EH (cell line): Measurements from ENCODE around the gene TP53.

Experiments used
- DNase-seq: peaks from one replicate; pipeline ENCODE4 v3.0.0-alpha.2; 2015; ENCODE audit warnings: low read depth

Gene TP53

DNA sequence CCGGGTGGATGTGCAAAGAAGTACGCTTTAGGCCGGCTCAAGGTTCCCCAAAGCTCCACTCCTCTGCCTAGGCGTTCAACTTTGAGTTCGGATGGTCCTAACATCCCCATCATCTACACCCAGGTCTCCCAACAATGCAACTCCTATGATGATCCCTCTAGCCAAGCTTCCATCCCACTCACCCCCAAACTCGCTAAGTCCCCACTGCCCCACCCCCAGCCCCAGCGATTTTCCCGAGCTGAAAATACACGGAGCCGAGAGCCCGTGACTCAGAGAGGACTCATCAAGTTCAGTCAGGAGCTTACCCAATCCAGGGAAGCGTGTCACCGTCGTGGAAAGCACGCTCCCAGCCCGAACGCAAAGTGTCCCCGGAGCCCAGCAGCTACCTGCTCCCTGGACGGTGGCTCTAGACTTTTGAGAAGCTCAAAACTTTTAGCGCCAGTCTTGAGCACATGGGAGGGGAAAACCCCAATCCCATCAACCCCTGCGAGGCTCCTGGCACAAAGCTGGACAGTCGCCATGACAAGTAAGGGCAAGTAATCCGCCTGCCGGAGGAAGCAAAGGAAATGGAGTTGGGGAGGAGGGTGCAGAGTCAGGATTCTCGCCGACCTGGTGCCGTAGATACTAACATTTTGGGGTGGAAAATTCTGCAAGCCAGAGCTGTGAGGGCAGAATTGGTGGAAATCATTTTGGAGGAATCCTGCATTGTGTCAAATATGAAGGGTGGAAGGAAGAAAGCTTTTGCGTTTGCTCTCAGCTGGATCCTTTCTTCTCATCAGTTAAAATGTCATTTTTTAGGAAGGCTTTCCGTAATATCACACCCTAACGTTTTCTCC, at the start of gene TP53:
TSS of gene TP53 (minus strand) at position 419 of the 836 bp plus-strand sequence. CDS start 10,896 bp downstream, outside the sequence.
- DNase-seq: peak; percentile 94

DNA sequence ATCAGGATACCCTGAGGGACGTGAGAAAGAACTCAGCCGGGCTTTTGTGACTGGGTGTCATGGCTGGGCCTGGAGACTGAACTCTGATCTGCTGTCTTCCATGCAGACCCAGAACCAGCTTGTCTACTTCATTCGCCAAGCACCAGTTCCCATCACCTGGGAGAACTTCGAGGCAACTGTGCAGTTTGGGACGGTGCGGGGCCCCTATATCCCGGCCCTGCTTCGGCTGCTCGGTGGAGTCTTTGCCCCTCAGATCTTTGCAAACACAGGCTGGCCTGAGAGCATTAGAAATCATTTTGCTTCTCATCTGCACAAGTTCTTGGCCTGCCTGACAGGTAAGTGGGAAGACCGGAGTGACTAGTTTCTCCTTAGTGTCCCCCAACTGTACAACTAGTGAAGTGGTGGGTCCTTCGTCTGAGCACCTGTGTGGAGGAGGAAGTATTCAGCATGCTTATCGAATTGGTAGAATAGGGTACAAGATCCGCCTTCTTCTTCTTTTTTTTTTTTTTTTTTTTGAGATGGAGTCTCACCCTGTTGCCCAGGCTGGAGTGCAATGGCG, 45.8 kb upstream of the TP53 start:
- no peak for DNase-seq

DNA sequence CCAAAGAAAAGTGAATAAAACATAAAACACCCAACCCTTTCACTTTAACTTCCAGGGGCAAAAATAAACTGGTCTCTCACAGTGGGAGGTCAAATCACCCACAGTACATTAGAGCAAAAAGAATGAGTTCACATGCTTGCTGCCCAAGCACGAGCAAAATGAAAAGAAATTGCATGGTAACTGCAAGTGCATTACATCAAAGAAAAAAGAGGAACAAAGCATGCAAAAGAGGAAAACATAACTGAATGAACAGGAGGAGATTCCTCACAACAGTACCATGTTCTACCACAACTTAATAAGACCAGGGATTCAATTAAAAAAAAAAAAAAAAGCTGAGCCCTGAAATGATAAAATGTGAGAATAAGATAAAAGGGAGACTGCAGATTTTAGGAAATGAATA, 42.5 kb upstream of the TP53 start:
- no peak for DNase-seq

DNA sequence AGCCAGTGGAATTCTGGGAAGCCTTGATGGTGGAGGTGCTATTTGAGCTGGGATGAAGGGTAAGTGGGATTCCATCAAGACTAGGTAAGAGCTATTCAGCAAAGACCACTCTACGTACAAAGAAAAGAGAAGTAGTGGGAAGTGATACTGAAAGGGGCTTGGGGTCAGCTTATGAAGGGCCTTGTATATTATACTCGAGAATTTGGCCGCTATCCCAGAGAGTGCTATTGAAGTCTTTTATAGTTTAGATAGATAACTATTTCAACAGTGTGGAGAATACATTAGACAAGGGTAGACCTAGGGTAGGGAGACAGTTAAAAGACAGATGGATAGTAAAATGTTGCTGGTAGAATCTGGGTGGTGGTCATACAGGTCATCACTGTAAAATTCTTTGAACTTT, 40.6 kb upstream of the TP53 start:
- DNase-seq: no peak

DNA sequence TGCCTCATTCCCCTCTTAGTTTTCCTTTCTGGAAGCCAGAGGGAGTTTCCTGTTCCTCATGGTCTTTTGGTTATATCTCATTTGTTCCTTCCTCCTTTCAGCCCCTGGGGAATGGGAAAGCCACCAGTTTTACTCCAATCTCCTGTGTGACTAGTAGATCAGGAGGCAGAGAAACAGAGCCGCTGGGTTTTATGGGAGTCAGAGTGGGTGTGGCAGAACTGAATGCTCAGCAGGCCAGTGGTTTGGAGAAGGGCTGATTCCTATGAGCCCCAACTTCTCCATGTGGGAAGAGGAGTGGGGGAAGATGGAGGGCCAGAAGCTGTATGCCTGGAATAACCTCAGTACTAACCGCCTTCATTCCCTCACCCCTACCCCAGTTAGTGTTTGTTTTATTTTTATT, 34.3 kb upstream of the TP53 start:
- peak; percentile 19 for DNase-seq

DNA sequence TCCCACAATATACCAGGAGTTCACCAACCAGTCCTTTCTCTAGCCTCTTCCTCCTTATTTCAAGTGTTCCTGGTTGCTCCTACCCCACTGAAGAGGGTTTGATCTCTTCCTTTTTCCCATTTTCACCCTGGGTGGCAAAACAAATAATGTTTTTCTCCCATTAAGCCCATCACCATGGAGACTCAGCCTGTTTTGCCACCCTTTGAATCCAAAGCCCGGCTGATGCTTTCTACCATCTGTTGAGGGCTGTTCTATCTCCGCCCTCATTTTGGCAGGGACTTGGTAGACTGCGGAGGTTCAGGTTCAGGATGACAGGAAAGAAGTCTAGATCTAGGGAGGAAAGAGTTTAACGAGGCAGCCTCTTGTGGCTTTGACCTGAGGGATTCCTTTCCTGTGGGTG, 32.8 kb upstream of the TP53 start:
- no peak for DNase-seq

DNA sequence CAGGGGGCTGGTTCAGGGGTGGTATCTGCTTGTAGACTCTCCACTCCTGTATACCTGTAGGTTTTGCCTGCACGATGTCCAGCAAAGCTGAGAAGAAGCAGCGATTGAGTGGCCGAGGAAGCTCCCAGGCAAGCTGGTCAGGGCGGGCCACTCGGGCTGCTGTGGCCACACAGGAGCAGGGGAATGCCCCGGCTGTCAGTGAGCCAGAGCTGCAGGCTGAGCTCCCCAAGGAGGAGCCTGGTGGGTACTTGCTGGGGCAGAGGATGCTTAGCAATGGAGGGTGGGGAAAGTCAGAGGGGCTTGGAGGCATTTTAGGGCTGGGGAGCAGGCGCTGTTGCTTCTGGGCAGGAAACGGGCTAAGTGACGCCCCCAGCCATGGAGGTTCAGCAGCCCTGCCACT, 32.4 kb upstream of the TP53 start:
- DNase-seq: no peak

DNA sequence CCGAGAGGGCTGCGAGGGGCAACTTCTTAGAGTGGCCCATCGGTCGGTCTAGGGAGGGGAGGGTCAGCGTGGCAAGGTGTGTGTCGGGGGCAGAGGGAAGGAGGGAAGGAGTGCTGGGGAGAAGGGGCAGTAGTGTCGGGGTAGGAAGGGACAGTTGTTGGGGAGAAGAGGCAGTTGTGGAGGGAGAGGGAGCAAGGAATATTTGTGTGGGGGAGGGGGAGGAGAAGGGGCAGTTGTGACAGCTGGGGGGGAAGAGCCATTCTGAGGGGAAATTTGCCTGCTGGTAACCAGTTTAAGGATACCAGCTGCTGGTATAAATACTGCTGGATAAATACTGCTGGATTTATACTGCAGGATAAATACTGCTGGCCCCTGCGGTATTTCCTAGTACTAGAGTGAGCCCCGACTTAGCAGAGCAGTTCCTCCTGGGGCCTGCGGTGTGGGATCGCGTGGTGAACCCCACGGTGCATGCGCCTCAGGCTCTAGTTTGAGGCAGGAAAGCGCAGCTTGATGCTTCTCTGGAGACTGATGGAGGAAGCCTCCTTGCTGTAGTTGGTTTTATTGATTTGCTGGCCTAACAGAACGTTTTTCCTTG, 30.6 kb upstream of the TP53 start:
- peak; percentile 32 for DNase-seq

DNA sequence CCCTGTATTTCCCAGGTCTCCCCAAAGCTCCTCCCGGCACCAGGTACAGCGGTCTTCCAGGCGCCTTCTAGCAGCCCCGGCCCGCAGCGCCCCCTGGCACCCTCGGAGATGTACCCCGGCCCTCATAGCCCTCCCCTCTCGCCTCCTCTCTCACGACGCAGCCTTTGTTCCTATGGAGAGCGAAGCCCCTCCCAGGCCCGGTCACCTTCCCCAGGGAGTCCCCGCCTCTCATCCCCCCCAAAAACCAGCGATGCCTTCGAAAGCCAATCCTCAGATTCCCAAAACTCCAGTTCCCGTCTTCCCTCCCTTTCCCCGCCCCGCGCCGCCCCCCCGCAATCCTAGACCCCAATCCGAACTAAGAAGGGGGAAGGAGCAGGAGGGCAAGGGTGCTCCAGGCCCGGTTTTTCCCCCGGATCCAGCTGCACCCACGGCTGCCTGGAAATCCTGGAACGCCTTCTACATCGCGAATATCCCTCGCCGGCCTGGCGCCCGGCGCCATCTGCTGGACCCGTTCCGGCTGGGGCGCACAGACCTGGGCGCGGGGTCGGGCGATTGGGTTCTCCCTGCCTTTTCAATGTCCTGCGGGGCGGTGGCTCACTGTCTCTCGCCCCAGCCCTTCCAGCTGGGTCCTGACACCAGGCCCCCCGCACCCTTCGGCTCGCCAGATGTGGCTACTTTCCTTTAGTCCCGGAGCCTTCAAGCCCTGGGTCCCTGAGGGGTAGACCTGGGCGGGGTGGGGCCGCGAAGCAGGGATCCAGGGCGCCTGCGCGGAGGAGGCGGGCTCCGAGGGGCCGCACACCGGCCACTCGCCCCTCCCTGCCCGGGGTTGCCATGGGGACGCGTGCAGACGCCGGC, 29.8 kb upstream of the TP53 start, which contains the start of gene DNAH2:
TSS of gene DNAH2 (plus strand) at position 844 of the 855 bp plus-strand sequence. CDS start 1,991 bp downstream, outside the sequence.
- peak; percentile 95 for DNase-seq

DNA sequence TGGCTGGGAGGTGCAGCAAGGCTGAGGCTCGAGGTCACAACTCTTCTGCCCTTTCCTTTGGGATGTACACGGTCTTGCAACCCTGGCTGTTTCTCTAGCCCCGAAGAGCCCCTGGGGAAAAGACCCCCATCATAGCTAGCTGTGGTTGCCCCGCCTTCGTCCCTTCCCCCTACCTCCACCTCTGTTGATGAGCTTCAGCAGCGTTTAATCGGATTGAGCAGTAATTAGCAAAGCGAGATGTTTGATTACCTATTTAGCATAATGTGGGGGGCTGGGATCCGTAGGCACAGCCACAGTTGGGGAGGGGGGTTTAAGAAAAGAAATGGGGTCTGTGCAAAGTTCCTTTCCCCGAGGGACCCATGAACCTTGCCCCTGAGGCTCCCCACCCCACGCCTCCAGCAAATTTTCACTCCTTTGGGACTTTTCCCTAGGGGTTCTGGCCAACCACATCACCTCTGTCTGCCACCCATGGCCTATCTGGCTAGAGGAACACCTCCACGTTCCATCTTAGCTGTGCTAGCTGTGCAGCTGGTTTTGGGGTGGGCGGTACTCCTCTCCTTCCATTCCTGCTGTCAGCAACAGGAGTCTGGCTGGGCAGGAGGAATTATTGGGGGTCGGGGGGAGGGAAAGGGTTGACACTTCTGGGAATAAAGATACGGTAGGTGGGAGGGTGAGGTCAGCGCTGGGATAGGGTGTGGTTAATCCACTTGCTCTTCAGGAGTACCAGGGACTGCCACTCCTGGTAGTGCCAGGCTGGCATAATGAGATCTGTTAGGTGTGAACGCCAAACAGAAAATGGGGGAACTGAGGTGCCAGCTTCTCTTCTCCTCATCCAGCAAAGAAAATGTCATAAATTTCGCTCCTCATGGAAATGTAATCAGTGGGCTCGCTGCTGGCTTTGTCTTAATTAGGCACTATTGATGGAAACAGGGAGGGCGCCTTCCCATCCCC, 28.9 kb upstream of the TP53 start:
- no peak for DNase-seq

DNA sequence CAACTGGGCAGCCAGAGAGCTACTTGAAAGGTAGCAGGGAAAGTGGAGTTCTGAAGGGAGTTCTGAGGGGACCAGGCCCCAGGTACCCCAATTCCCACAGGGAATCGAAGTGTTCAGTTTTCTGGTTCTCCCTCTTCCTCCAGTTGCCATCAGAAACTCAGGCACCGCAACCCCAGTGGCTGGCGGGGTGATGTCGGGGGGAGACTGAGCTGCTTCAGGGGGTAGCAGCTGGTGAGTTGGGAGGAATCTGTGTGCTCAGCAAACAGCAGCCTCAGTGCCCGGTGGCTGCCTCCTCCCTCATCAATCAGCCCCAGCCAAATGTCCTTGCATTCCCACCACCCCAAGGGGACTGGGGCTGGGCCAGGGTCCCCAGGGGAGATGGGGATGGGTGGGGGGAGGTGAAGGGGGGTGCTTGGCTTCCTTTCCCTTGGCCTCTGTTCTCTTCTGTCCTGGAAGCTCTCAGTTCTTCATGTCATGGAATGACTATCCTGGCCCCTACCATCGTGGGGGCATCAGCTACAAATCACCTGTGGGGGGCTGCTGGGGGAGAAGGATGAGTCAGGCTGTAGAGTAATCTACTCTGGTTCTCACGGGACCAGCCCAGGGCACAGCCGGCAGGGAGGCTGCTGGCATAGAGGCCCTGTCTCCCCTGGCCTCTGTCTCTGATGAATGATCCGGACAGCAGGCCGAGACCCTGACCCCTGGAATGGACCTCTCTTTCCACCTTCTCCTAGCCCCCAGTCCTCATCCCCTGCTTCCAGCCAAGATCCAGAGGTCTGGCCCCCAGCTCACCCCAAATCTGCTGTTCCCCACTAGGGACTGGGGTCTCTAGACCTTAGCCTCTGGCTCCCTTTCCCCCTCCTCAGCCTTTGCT, 27.7 kb upstream of the TP53 start:
- no peak for DNase-seq

DNA sequence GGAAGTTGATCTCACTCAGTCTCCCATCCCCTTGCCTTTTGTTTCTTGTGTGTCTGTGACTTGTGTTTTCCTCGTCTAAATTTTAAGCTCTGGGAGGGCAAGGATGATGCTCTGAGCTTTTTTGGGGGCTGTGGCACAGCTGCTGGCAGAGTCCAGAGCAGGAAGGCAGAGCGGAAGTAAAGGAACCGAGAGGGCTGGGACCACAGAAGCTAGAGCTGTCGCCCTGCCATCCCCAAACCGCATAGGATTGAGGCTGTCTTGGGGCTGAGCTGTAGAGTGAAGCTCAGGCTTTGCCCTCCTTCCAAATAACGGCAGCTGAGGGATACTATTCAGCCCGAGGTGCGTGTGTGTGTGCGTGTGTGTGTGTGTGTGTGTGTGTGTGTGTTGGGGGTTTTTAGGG, 26.5 kb upstream of the TP53 start:
- DNase-seq: no peak

DNA sequence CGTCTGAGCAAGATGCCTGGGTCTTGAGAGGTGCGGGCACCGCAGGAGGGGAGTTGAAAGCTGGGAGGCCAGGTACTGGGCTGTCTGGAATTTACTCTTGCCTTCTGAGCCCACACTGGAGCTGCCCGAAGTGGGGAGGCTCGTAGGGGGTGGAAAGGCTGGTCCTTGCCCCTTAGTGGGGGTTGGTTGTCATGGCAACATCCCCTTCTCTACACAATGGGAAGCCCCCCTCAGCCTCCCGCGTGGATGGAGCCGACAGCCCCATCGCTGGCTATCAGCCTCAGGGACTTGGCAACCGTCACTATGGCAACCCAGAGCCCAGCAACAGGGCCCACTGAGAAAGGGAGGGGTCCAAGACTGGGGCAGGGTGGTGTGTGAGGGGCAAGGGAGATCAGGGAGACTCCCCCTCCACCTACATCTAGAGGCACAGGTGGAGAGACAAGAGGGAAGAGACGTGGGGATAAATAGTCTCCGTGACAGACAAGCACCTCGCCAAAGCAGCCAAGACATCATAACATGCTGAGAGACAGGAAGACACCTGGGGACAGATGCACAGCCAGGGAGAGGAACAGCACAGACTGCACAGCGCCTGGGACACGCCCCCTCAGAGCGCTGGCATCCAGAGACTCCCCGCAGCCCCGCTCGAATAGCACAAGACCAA, 25.0 kb upstream of the TP53 start:
- no peak for DNase-seq

DNA sequence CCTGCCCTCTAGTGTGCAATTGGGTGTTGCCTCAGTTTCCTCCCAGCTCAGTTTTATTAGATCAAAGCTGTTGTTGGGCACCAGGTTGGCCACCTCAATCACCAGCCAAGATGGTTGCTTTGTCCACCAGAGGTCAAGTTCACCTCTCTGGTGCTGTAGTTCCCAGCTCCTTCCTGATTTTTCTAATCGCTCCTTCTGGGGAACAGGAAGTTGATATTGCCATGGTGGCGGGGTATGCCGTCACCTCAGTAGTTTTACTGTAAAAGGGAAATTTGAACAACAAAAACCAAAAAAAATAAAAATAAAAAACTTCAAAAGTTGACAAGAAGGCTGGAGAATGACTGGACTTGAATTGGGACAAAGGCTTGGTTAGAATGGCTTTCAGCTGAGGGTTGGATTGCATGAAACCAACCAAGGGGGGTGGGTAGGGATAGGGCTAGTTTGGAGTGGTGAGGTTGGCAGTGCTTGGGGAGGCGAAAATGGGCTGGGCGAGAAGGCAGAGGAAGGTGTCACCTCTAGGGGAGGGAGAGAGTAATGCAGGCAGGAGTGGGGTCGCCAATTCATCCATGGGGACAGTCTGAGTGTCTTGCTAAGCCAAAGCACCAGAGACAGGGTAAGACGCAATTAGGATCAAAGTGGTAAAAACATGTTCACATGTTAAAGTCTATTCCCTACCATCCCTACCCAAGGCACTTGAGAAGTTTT, 23.9 kb upstream of the TP53 start:
- no peak for DNase-seq

DNA sequence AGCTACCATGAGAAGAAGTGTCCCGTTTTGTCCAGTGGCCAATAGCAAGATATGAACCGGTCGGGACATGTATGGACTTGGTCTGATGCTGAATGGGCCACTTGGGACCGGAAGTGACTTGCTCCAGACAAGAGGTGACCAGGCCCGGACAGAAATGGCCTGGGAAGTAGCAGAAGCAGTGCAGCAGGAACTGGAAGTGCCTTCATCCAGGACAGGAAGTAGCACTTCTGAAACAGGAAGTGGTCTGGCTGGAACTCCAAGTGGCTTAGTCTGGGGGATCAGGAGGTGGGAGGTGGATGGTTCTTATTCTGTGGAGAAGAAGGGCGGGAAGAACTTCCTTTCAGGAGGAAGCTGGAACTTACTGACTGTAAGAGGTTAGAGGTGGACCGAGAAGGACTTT, 23.0 kb upstream of the TP53 start:
- no peak for DNase-seq

DNA sequence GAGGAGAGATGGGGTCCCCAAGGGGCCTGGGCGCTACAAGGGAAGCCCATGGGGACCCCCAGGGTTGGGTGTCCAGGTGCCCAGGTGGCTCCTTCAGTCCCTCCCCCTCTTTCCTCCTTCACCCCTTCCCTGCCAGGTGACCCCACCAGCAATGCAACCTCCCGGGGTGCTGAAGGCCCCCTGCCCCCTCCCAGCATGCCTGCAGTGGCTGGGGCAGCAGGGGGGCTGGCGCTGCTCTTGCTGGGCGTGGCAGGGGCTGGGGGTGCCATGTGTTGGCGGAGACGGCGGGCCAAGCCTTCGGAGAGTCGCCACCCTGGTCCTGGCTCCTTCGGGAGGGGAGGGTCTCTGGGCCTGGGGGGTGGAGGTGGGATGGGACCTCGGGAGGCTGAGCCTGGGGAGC, 21.7 kb upstream of the TP53 start:
- no peak for DNase-seq

DNA sequence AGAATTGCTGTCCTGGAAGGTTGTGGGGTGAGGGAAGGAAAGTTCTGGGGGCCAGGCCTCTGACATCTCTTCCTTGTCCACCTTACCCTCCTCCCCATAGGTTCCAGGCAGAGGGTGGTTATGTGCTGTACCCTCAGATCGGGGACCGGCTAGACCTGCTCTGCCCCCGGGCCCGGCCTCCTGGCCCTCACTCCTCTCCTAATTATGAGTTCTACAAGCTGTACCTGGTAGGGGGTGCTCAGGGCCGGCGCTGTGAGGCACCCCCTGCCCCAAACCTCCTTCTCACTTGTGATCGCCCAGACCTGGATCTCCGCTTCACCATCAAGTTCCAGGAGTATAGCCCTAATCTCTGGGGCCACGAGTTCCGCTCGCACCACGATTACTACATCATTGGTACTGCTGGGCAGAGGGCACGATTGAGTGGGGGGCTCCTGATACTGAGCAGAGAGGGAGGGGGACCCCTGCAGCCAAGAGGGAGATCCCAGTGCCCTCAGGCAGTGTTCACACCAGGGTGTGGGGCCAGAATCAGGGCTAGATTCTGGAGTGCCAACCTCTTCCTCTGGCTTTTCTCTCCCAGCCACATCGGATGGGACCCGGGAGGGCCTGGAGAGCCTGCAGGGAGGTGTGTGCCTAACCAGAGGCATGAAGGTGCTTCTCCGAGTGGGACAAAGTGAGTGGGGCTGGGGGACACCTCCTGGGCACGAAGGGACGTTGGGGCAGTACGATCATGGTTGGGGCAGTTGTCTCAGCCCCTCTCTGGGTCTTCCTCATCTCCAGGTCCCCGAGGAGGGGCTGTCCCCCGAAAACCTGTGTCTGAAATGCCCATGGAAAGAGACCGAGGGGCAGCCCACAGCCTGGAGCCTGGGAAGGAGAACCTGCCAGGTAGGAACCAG, 20.8 kb upstream of the TP53 start:
- DNase-seq: no peak

DNA sequence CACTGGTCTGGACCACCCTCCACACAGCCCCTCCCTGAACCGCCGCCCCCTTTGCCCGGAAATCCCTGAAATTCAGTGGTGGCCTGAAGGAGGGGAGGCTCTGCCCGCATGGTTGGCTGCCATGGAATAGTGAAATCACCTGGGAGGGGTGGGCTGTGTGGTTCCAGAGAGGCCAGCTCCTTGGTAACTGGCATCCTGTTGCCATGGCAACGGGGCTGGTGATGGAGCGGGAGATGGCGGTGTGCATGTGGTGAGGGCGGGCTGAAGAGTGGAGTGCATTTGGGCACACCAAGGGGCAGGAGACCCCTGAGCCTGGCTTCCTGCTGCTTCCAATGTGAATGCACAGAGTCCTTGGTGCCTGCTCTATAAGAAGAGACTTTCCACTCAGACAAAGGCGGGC, 20.2 kb upstream of the TP53 start:
- no peak for DNase-seq
